Activated CD4-positive, CD25-positive, alpha-beta regulatory T cell treated with anti-CD3 and anti-CD28 coated beads, Interleukin-2, amount 50 U/mL, for 72 hours (primary cell): ENCODE data around the gene WNT11.

Source experiments
- DNase-seq: peaks from one replicate; pipeline ENCODE4 v3.0.0; 2021

The WNT11 gene

DNA sequence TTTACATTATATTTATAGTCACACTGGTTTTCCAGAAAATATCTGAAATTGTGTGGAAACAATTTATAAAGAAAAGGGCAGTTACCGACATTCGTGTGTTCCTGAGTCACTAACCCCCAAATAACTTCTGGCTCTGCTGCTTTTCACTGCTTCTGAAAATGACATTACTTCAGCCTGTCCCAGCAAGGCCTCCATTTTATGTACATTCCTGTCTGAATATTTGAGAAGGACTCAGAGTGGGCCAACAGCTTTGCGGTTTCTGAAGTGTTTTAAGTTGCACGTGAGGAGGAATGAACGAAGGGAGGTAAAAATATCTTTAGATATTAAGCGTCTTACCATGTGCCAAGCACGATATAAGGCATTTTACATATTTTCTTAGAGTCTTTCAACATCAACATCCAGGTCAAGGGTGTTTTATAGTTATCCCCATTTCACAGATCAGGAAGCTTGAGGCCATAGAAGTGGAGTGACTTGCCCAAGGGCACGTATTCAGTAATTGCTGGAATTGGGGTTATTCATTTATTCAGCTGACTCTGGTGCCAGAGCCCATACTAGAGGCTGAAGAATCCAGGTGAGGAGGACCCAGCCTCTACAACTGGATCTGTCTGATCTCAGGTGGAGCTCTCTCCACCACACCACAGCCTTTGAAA is 30.8 kb upstream of the WNT11 start:
- DNase-seq = no peak

DNA sequence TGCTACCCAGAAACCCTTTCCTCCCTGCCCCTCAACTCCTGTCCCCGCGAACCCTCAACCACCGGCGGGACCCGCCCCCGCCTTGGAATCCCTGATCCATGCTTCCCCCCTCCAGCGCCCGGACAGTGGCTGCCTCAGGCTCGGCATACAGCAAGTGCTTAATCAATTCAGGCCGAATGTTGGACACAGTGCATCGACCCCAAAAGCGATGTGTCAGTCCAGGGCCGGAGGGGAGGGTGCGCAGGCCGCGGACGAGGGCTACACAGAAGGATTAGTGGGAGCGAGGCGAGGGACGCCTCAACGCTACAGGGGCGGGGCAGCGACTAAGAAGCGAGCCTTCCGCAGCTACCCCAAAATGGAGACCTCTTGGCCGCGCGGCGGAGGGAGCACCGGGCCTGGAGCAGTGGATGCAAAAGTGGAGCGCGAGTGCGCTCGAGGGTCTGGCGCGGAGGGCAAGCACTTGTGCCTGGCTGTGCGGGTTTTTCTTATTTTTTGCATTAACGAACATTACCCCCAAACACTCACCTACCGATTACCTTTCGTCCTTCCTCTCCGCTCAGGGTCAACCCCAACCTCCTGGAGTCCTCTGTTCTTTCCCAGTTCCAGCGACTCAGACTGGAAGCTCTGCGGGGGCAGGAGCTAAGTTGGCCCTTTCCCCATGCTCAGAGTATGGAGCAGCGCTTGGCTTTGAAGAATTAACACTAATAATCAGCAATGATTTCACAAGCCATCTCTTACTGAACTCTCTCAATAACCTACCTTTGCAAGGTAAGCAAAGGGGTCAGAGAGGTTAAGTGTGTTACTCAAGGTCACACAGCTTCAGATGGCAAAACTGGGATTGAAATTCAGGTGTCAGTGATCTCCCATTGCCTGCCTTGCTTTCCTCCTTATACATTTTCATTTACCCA is 30.0 kb upstream of the WNT11 start:
- no peak for DNase-seq

DNA sequence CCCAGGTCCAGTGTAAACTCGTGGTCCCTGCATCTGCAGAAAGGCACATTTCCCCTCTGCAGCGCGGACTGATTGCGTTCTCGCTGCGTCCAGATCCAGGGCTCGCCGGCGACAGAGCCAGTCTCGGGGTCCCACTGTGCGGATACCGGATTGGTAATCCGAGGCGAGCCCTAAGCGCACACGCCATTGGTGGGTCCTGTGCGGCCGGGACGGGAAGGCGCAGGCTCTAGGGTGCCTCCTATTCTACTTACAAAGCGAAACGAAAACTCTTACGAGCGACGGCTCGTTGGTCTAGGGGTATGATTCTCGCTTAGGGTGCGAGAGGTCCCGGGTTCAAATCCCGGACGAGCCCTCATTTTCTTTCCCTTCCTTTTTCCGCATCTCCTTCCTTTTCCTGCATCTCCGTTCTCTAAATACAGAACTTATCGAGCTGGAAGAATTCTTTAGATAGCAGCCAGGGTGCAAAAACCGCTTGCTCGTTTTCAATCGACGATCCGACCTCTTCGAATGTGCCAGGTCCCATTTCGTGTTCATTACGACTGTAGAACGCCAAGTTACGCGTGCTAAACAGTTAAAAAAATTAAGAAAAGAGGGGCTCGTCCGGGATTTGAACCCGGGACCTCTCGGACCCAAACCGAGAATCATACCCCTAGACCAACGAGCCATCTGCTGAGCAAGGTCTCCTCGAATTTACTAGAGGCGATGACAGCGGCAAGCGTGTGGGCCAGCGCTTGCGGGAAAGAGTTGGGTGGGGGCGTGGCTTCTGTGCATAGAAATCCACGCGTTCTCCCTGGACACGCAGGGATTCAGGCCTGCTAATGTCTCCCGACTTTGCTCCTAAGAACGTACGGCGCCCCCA is 29.2 kb upstream of the WNT11 start:
- peak; percentile 94 for DNase-seq

DNA sequence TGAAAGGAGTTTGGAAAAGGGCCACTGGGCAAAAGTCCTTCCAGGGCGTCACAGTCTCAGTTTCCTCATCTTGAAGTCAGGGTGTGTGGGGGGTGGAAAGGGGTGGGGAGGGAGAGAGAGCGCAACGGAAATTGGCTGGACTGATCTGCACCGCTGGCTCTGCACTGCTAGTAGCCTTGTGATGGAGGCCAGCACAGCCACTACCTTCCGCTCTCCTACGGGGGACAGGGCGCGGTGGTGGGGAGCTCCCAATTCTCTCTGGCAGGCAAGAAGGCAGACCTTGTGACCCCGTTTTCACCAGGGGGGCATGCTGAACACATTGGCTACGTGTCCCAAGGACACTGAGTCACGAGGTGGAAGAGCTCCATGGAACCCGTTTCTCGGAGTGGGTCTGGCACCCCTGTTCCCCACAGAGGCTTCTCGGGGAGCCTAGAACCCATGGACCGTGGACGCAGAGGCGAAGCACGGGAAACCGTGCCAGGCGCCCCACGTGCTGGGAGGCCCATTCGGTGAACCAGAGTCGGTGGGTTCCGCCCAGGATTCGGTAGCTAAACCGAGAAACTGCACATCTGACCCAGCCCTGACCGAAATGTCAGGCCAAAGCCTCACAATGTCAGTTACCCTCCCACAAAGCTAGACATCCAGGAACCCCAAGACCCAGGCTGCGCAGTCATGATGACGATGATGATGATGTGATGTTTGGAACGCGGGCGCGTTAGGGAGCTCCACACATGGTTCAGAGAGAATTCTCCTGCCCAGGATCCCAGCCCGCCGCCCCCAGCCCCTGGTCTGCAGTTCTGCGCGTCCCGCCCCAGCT is 28.3 kb upstream of the WNT11 start:
- DNase-seq = no peak

DNA sequence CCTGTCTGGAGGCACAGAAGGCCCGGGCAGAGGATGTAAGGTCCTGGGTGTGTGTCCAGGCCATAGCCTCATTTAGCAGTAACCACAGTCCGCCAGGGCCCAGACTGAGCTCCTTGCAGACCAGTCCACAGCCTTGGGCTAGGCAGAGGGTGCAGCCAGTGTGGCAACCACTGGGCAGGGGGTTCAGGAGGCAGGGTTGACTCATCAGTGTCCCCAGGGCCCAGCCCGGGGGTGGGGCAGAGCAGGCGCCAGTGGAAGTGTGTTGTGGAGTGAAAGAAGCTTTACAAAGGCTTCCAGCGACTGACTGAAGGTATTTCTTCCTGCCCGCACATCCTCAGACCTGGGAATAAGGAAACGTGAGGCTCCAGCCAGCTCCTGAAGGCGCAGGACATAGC is 27.7 kb upstream of the WNT11 start:
- no peak for DNase-seq

DNA sequence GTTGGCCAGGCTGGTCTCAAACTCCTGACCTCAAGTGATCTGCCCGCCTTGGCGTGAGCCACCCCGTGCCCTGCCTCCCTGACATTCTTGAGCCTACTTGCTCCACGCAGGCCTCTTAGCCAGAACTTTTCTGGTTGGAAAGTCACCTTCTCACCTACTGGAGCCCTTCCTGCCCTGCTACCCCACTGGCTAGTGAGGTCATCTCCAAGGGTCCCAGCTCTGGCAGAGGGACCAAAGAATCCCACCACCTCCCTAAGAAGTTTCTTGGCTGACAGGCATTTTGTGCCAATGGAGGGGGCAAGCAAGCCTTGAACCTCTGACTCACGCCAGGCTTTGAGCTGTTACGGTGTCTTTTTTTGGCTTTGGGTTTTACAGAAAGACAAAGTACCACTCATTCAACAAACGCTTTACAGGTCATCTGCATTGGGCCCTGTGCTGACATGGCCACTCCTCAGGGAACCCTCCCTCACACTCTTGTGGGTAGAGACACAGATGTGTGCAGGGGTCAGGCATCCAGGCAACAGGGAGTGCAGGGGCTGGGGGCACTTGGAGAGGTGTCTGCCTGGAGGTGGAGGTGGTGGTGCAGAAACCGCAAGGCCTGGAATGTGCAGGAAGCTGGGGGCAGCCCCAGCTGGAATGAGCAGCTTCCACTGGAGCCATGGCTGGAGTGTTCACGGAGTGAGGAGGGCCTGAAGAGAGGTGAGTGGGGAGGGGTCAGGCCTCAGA is 27.1 kb upstream of the WNT11 start:
- no peak for DNase-seq

DNA sequence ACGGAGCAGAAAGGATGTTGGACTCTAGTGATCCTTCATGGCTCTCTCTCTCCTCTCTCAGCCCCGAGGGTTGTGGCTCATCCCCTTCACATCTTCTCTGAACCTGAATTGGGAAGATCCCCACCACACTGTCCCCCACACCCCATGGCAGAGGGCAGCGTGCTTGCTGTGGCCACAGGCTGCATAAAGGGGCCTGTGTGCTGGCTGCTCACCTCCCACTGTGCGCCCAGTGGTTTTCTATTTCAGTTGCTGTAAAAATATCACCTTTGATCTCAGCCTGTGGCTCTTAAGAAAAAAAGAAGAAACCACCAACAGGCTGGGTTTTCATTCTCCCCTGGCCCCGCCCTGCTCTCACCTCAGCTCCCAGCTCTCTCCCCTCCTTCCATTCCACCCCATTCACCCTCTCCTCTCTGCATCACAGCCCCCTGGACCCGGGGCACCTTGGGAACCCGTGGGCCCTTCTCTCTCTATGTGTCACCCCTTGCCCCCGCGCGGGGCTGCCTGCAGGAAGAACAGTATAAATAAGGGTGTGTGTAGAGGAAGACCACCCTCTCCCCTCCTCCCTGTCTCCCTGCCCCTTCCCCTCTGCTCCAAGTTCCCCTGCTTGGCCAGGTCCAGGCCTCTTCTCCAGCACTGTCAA is 25.8 kb upstream of the WNT11 start:
- no peak for DNase-seq

DNA sequence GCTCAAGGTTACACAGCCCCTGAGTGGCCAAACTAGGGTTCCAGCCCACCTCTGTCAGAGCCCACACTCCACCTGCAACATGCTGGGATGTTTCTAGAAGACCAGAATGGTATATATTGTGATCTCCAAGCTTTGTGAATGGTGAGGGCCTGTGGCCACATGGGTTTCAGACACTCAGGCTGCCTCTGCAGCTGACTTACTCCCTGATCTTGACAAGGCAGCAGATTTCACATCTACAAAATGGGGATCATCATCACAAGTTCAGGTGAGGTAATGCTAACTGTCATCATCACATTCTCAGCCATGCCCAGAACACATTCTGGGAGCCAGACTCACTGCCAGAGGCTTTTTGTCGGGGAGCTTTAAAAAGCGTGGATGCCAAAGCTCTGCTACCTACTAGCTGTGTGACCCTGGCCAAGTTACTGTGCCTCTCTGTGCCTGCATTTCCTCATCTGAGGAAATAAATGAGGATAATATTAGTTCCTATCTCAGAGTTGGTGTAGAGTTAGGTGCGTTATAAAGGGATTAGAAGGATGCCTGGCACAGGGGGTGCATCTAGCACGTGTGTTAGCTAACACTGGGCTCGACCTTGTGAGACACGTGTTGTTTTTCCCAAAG is 24.9 kb upstream of the WNT11 start:
- DNase-seq = no peak

DNA sequence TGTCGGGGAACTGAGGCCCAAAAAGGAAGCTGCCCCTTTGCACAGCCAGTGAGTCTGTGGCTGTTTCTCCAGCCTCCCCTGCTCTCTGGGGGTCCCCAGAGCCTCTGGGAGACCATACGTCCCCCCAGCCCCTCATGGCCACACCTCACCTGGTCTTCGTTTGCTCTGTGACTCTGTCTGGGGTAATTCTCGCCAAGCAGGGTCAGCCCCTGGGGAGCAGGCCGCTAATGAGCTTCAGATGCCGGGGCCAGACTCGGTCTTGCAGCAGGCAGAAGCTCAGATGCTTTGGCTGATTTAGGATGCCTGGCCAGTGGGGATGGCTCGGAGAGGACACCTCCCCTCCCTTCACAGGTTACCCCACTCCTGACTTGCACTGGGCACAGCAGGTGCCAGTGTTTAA is 24.1 kb upstream of the WNT11 start:
- no peak for DNase-seq

DNA sequence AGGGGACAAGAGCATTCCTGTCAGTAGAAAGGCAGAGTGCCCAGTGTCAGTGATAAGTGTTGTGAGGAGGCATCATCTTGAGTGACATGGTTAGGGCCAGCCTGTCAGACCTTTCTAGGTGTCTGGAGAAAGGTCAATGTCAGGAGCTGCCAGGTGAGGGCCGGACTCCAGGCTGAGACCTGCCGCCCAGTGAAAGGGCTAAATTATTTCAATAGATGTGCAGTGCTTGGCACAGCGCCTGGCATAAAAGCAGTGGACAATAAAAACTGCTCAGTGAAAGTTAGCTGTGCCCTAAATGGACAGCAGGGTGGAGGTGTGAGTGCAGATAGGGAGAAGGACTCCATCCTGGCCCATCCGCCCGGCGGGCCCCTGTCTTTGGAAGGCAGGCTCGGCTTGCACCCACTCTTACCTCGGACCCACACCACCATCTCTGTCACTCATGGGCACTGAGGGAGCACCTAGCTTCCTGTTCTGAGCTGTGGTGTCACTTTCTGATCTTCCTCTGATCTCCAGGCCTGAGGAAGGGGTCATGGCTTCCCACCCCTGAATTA is 23.5 kb upstream of the WNT11 start:
- DNase-seq = no peak

DNA sequence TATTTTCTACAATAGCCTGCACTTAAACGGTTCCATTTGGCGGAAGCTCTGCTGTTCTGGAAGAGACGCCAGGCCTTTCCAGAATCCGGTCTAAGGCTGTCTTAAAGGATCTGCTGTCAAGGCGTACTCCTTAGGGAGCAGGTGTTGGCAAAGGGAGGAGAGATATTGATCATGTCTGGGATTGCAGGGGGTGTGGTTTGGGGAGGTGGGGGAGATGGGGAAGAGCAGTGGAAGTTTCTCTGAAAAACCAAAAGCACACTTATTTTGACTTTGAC is 22.5 kb upstream of the WNT11 start:
- no peak for DNase-seq

DNA sequence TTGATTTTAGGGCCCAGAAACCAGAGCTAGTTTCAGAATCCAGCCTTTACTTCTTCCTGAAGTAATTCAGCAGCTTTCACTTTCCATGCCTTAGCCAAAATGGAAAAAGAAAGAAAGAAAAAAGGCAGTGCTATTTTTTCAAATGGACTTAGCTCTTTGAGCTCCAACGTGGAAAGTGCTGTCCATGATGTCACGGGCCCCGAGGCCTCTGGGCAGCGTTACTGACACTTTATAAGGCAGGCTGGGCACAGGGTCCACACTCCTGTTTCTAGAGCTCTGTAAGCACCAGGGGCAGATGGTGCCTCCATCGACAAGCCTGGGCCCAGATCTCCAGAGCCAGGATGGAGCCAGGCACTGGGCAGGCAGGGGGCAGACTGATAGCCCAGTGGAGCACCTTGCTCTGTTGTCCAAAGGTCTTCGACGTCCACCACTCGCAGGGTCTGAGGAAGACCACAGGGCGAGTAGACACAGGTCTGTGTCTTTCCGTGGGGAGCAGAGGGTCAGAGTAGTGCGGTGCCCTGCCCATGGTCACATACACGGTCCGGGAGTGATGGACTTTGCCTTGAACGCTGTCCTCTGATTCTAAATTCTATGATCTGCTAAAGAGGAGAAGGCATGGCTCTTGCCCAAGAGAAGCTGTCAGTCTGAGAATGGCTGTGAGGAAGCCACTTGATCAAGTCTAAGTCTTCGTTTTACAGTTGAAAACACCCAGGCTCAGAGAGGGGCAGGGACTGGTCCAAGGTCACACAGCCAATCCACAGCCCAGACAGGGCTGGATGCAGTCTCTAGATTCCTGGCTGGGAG is 22.0 kb upstream of the WNT11 start:
- DNase-seq = no peak

DNA sequence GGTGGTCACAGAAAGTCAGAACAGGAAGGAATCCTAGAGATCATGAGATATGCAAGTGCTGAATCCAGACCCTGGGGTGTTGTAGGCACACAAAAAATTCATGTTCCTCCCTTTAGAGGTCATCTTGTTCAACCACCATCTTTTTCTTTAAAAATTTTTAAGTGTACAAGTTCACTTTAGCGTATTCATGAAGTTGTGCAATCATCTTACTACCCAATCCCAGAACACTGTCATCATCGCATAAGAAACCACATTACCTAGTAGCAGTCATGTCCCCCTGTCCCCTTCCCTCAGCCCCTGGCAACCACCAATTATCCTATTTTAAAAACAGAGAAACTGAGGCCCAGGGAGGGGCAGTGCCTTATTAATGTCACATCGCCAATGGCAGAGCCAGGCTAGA is 20.3 kb upstream of the WNT11 start:
- no peak for DNase-seq

DNA sequence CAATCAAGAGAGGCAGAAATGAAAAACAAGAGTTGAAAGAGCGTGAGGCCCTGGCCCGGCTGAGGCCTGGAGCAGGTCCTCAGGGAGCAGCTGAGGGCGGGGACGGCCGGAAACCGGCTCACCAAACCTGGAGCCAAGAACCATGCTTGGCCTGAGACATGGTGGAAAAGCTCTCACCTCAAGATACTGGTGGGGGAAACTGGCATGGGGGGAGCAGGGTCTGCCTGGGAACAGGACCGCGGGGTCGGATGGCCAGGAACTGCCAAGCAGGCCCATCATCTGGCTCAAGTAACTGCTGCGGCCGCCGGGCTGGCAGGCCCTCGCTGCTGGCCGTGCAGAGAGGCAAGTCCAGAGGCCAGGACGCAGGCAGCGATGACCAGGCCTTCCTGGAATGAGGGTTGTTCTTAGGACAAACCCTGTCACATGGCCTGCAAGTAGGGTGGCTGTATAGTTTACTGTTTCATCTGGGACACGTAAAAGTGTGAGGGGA is 18.9 kb upstream of the WNT11 start:
- DNase-seq = no peak

DNA sequence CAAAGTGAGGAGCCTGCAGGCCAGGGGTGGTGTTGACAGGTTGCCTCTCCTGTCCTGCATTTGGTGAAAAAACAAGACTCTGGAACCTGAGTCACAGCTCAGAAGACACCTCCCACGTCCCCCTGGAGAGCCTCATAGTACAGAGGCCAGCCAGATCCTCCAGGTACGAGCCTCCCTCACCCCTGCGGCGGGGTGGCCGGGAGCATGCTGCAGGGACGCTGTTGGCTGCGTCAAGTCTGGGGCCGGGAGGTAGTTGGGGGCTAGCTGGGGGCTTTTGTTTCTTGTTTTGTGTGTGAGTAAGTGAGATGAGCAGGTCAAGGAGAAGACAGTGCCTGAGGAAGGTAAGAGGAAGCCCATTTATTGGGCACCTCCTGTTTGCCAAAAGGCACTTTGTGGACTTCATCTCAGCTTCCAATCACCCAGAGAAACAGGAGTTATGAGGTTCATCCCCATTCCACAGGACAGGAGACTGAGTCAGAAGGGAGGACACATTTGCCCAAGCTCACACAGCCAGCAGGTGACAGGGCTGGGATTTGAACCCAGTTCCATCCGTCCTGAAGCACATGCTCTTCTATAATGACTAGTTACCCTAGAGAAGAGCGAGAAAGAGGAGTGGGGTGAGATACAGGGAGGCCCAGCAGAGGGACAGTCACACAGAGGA is 18.3 kb upstream of the WNT11 start:
- DNase-seq = no peak

DNA sequence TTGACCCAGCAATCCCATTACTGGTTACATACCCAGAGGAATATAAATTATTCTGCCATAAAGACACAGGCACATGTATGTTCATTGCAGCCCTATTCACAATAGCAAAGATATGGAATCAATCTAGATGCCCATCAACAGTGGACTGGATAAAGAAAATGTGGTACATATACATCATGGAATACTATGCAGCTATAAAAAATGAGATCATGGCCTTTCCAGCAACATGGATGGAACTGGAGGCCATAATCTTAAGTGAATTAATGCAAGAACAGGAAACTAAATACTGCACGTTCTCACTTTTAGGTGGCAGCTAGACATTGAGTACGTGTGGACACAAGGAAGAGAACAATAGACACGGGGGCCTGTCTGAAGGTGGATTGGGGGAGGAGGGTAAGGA is 15.1 kb upstream of the WNT11 start:
- DNase-seq = no peak

DNA sequence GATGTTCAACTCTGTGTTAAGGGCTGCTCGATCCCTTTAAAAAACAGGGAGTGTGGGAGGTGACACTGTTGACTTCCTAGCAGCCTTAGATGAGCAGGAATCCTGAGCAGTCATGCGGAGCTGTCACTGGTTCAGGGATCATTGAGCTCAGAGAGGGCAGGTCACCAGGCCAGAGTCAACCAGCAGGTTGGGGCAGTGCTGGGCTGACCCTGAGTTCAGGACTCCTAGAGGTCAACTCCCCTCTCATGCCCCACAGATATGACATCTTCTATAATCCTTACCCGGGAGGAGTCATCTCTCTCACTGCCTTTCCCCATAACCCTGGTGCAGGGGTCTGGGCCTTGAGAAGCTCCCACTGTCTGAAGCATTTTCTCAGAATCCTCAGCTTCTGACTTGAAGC is 12.9 kb upstream of the WNT11 start:
- no peak for DNase-seq

DNA sequence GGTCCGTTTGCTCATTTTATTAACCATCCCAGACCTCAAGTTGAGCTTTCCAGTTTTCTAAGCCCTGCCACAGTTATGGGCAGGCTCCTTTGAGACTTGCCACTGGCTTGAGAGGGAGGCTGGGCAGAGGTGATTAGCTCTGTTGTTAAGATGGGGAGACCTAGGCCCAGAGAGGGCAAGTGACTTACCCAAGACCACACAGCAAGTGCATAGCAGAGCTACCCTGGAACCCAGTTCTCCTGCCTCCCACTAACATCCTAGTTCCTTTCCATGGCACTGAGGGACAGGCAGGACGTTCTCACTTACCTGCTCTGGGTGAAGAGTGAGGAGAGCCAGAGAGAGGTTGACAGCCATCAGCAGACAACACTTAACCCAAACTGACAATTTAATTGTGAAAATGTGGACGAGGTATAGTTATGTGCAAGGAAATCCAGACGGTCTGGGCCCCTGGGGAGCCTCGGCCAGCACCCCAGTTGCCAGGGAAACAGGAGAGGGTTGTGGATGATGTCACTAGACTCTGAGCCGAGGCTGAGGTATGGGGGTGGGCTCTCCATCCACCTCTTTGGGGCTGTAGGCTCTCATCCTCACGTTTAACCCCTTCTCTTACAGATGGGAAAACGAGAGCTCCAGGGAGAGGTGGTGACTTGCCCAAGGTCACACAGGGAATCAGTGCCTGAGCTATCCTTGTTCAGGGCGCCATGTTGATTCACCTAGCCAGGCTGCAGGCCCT is 12.3 kb upstream of the WNT11 start:
- no peak for DNase-seq
